Measurements from ENCODE around the gene AOX1.
"Not testable (repeated sequence)": the region's sequence is repeated elsewhere in the genome, so short reads cannot be mapped to it uniquely, and the experiment has no call there.

Gene AOX1

DNA sequence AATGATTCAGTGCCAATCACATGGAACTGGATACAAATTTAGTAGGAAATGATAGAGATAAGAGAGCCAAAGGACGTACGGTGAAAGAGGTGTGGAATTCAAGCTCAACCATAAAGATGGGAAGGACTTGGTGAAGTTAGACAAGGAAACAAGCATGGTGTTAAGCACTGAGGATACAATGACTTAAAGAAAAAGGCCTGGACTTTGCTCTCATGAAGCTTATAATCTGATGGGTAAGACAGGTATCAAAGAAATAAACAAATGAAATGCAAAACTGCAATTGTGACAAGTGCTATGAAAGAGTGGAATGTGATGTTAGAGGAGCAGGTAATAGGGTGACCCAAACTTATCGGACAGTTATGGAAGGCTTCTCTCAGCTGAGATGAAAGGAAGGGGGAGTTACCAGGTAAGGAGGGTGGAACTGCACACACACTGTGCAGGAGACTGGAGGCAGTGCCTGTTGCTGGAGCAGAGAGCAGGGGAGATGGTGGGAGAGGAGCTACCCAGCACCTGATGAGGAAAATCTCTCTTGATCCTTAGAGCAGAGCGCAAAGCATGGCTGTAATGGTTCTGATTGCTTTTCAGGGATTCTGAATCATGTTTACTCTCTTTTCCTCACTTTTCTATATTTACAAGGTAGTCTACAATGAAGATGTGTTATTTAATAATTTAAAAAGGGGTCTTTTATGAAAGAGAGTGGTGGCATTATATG lies 118.3 kb downstream of the AOX1 start:
- DNase-seq = no peak

- peak; percentile 66 for DNase-seq
Measured at GRCh38 chr2:200705305-200706041, 119.7 kb downstream of the AOX1 start.

DNA sequence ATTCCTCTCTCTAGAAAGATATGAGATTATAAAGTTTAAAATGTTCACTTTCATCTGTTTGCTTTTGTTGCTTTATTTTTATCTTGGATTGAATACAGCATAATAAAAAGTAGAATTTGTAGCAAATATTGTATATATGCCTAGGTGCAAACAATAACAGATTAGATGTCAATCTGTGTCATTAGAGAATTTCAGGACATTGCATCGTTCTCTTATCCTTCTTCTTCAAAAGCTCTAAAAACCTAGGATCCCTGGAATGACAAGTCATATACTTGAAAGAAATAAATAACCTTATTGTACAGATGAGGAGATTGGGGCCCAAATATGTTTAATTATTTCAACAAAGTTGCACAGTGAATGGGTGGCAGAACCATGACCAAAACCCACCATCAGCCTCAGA lies 123.1 kb downstream of the AOX1 start:
- DNase-seq = no peak

DNA sequence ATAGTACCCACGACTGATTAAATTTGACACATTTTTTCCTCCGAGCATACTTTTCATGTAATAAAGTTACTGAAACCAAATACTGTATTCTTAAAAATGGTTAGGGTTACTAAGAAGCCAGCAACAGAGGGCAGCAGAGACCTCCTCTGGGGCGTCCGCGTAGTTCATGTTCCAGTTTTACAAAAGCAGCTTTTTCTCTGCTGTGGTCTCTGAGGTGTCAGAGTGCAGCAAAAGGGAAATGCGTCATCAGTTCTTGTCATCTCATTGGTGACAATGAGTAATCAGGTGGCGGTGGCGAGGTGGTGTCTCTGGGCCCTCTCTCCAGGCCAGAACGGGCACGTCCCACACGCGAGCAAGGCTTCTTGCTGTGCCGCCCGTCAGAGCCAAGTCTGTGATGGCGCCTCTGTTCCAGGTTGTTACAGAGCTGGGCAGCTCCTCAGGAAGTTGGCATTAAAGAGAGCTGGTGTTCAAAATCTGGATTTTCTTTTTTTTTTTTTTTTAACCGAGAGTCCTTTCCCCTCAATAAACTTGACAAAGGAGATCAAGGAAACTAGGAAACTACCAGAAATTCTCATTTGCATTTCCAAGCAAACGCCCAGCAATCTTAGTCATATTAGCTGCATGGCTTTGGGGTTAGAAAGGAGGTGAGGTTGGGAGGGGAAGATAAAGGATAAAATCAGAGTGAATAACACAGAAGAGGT lies 127.3 kb downstream of the AOX1 start:
- DNase-seq = peak; percentile 93

GRCh38 chr2:200713704-200714064 lies 127.9 kb downstream of the AOX1 start:
- DNase-seq = no peak

- DNase-seq = not testable (repeated sequence)
Measured at GRCh38 chr2:200715014-200715413, 129.2 kb downstream of the AOX1 start.

- DNase-seq = no peak
Measured at GRCh38 chr2:200716386-200716785, 130.6 kb downstream of the AOX1 start.
